NOMO-1 treated with DMSO at 0.1 percent for 48 hours (cell line): Measurements from ENCODE around the gene MTRF1.

Experiments used
- DNase-seq: peaks from one replicate; lab custom pipeline; 2025; ENCODE audit not compliant: unreplicated experiment; lab: John Stamatoyannopoulos, UW

MTRF1 gene

GRCh38 chr13:41263261-41263971, at the start of gene MTRF1:
Gene MTRF1, minus strand, starts transcription at chr13:41263576. Its CDS starts 2,669 bp downstream, at chr13:41260907.
- DNase-seq, result peak; percentile 88

GRCh38 chr13:41313117-41313516, 49.7 kb upstream of the MTRF1 start:
- DNase-seq, result no peak

- peak; percentile 38 for DNase-seq
Measured at GRCh38 chr13:41312176-41312500, 48.8 kb upstream of the MTRF1 start.

- peak; percentile 48 for DNase-seq
Measured at GRCh38 chr13:41311406-41312175, 48.2 kb upstream of the MTRF1 start.

- DNase-seq, result peak; percentile 68
Measured at GRCh38 chr13:41310963-41311405, 47.6 kb upstream of the MTRF1 start, which contains the start of gene NAA16. Gene NAA16, plus strand, starts transcription at chr13:41311267. Its CDS starts 262 bp downstream, at chr13:41311529.

GRCh38 chr13:41307884-41308640, 44.7 kb upstream of the MTRF1 start:
- no peak for DNase-seq

GRCh38 chr13:41306271-41307145, 43.1 kb upstream of the MTRF1 start:
- DNase-seq, result no peak

GRCh38 chr13:41304551-41304950, 41.2 kb upstream of the MTRF1 start:
- DNase-seq, result no peak

- no peak for DNase-seq
Measured at GRCh38 chr13:41302743-41303142, 39.4 kb upstream of the MTRF1 start.

- DNase-seq, result no peak
Measured at GRCh38 chr13:41299316-41300094, 36.1 kb upstream of the MTRF1 start.

GRCh38 chr13:41296879-41297646, 33.7 kb upstream of the MTRF1 start:
- no peak for DNase-seq

- no peak for DNase-seq
Measured at GRCh38 chr13:41295973-41296372, 32.6 kb upstream of the MTRF1 start.

GRCh38 chr13:41294914-41295313, 31.5 kb upstream of the MTRF1 start:
- no peak for DNase-seq

GRCh38 chr13:41293272-41293671, 29.9 kb upstream of the MTRF1 start:
- DNase-seq, result no peak

- DNase-seq, result no peak
Measured at GRCh38 chr13:41291246-41291645, 27.9 kb upstream of the MTRF1 start.

GRCh38 chr13:41289463-41289881, 26.1 kb upstream of the MTRF1 start:
- DNase-seq, result peak; percentile 91

GRCh38 chr13:41286370-41286769, 23.0 kb upstream of the MTRF1 start:
- no peak for DNase-seq

GRCh38 chr13:41284512-41285288, 21.3 kb upstream of the MTRF1 start:
- no peak for DNase-seq
